ENCODE measurements around the gene KCNG2. TPM values are rescaled to one million over a fixed set of nuclear protein-coding genes. Genes with fewer than 3 reads are reported as not detected.

KCNG2 gene
- total RNA-seq, 4 donors from 2014 or later, result 0.44 TPM; not detected in 3

- no peak for TF ChIP-seq CTCF (IDR thresholded peaks at IDR 0.05; ENCODE audit: low read depth)
These were observed 70.5 kb downstream of the KCNG2 start for GRCh38 chr18:79868168-79868784.

GRCh38 chr18:79868811-79869541 lies 71.2 kb downstream of the KCNG2 start:
- no peak for TF ChIP-seq CTCF (IDR thresholded peaks at IDR 0.05; ENCODE audit: low read depth)

- no peak for TF ChIP-seq CTCF (IDR thresholded peaks at IDR 0.05; ENCODE audit: low read depth)
These were observed 72.0 kb downstream of the KCNG2 start for GRCh38 chr18:79869591-79870300.

- no peak for TF ChIP-seq CTCF (IDR thresholded peaks at IDR 0.05; ENCODE audit: low read depth)
These were observed 72.7 kb downstream of the KCNG2 start for GRCh38 chr18:79870301-79871025.

GRCh38 chr18:79871026-79871390 lies 73.3 kb downstream of the KCNG2 start:
- TF ChIP-seq CTCF (IDR thresholded peaks at IDR 0.05; ENCODE audit: low read depth), result no peak

GRCh38 chr18:79871481-79872091 lies 73.8 kb downstream of the KCNG2 start:
- no peak for TF ChIP-seq CTCF (IDR thresholded peaks at IDR 0.05; ENCODE audit: low read depth)
